HG02981 (cell line): Measurements from ENCODE around the gene LFNG.
A peak's percentile ranks its signal among the peaks of the same experiment; 100 is the strongest.

Experiments used
- ATAC-seq: cut with Tn5 transposase; IDR thresholded peaks from one replicate; pipeline ENCODE4 v1.9.1; 2021; ENCODE audit warnings: mild to moderate bottlenecking, moderate library complexity; ENCODE audit not compliant: unreplicated experiment

LFNG gene

GRCh38 chr7:2502647-2502966, 17.0 kb upstream of the LFNG start:
- ATAC-seq = no peak

GRCh38 chr7:2503056-2503941, 16.3 kb upstream of the LFNG start:
- ATAC-seq = no peak

- ATAC-seq = no peak
Observed at GRCh38 chr7:2504128-2504888, 15.3 kb upstream of the LFNG start.

GRCh38 chr7:2504889-2505375, 14.6 kb upstream of the LFNG start:
- ATAC-seq = no peak

- no peak for ATAC-seq
Observed at GRCh38 chr7:2505401-2505800, 14.2 kb upstream of the LFNG start.

- no peak for ATAC-seq
Observed at GRCh38 chr7:2507208-2507916, 12.2 kb upstream of the LFNG start.

- no peak for ATAC-seq
Observed at GRCh38 chr7:2507917-2508306, 11.7 kb upstream of the LFNG start.

- ATAC-seq = no peak
Observed at GRCh38 chr7:2508327-2509215, 11.0 kb upstream of the LFNG start.

- ATAC-seq = no peak
Observed at GRCh38 chr7:2509298-2509906, 10.2 kb upstream of the LFNG start.

- no peak for ATAC-seq
Observed at GRCh38 chr7:2510130-2510776, 9.3 kb upstream of the LFNG start.

GRCh38 chr7:2510909-2511768, 8.4 kb upstream of the LFNG start:
- peak; percentile 29 for ATAC-seq

GRCh38 chr7:2511769-2512168, 7.8 kb upstream of the LFNG start:
- no peak for ATAC-seq

- no peak for ATAC-seq
Observed at GRCh38 chr7:2512179-2512661, 7.4 kb upstream of the LFNG start.

GRCh38 chr7:2512713-2513112, 6.9 kb upstream of the LFNG start:
- ATAC-seq = no peak

- no peak for ATAC-seq
Observed at GRCh38 chr7:2513702-2514101, 5.9 kb upstream of the LFNG start.

GRCh38 chr7:2514473-2515423, 4.8 kb upstream of the LFNG start:
- ATAC-seq = no peak

GRCh38 chr7:2515424-2516193, 4.0 kb upstream of the LFNG start:
- no peak for ATAC-seq
